Measurements from ENCODE around the gene SERF2.

Gene SERF2

GRCh38 chr15:43793647-43794046 lies 1.5 kb downstream of the SERF2 start:
- TF ChIP-seq, protein P1, sequence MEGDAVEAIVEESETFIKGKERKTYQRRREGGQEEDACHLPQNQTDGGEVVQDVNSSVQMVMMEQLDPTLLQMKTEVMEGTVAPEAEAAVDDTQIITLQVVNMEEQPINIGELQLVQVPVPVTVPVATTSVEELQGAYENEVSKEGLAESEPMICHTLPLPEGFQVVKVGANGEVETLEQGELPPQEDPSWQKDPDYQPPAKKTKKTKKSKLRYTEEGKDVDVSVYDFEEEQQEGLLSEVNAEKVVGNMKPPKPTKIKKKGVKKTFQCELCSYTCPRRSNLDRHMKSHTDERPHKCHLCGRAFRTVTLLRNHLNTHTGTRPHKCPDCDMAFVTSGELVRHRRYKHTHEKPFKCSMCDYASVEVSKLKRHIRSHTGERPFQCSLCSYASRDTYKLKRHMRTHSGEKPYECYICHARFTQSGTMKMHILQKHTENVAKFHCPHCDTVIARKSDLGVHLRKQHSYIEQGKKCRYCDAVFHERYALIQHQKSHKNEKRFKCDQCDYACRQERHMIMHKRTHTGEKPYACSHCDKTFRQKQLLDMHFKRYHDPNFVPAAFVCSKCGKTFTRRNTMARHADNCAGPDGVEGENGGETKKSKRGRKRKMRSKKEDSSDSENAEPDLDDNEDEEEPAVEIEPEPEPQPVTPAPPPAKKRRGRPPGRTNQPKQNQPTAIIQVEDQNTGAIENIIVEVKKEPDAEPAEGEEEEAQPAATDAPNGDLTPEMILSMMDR (IDR thresholded peaks at IDR 0.05; ENCODE audit: low read length, missing control alignments), result no peak
- no peak for DNase-seq (ENCODE audit: low read depth)
- peak overlapping the region; percentile 100 for H3K4me3 ChIP-seq (replicated peaks; ENCODE audit: low read depth, low read length)

DNA sequence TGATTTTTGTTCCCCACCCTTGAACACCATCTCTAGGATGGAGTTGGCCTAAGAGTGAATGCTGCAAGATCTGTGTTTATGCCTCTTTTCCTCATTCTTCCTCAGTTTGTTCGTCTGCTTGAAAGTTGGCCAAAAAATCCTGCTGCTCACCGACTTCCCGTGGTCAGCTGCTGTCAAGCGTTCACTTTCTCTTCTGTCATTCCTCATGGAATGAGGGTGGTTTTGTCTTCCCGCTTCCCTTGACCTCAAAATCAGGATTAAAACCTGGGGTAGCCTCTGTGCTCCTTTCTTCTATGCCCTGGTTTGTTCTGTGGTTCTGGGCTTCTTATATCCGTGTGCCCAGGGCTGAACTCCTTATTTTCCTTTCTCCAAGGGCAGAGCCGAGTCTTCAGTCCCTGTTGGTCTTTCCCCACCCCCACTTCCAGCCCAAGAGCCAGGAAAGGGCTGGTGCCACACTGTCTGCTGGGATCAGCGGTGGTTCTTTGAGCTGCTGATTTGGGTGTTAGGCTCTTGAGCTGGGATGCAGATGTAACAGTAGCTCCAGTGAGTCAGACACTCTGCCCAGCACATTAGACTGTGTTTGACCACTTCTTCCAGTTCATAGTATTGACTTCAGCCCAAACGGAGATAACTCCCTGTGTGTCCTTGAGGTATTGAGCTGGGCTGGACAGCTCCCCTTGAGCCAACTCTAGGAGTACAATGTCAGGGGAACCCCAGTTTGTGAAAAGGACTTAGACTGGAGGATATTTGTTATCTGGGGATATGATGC lies 2.3 kb downstream of the SERF2 start:
- DNase-seq (ENCODE audit: low read depth), result peak; percentile 43
- no peak overlapping the region for H3K4me3 ChIP-seq (replicated peaks; ENCODE audit: low read depth, low read length)
- TF ChIP-seq, protein P1 (IDR thresholded peaks at IDR 0.05; ENCODE audit: low read length, missing control alignments), result no peak

- no peak for DNase-seq (ENCODE audit: low read depth)
- TF ChIP-seq, protein P1 (IDR thresholded peaks at IDR 0.05; ENCODE audit: low read length, missing control alignments), result no peak
- no peak overlapping the region for H3K4me3 ChIP-seq (replicated peaks; ENCODE audit: low read depth, low read length)
Measured at GRCh38 chr15:43795197-43795596, 3.1 kb downstream of the SERF2 start.

GRCh38 chr15:43795997-43796396 lies 3.9 kb downstream of the SERF2 start:
- DNase-seq (ENCODE audit: low read depth), result no peak
- H3K4me3 ChIP-seq (replicated peaks; ENCODE audit: low read depth, low read length), result no peak overlapping the region
- TF ChIP-seq, protein P1 (IDR thresholded peaks at IDR 0.05; ENCODE audit: low read length, missing control alignments), result no peak

- no peak overlapping the region for H3K4me3 ChIP-seq (replicated peaks; ENCODE audit: low read depth, low read length)
- TF ChIP-seq, protein P1 (IDR thresholded peaks at IDR 0.05; ENCODE audit: low read length, missing control alignments), result no peak
- no peak for DNase-seq (ENCODE audit: low read depth)
Measured at GRCh38 chr15:43796566-43796965, 4.4 kb downstream of the SERF2 start.

GRCh38 chr15:43799209-43799944 lies 7.3 kb downstream of the SERF2 start:
- TF ChIP-seq, protein P1 (IDR thresholded peaks at IDR 0.05; ENCODE audit: low read length, missing control alignments), result no peak
- no peak overlapping the region for H3K4me3 ChIP-seq (replicated peaks; ENCODE audit: low read depth, low read length)
- no peak for DNase-seq (ENCODE audit: low read depth)
